ENCODE results near the gene GPX3. TPM values are rescaled to one million over a fixed set of nuclear protein-coding genes. Genes with fewer than 3 reads are reported as not detected.

GPX3 gene
- total and polyA plus RNA-seq, 2 of the 13 experiments (the other 11 are each of a cell fraction or from before 2014, with no cell fraction given): 33.8 to 1,892 TPM

GRCh38 chr5:151042453-151043093 is 22.2 kb downstream of the GPX3 start:
- WGBS (ENCODE audit: low lambda C conversion rate): 96% methylated on average over 11 of the region's 12 CpGs
- ATAC-seq (no peak), FAIRE-seq (no peak), DNase-seq (ENCODE audit: low spot score) (no peak)
- peaks cover 35 to 83% of the 10 kb centered on the region in 2 experiments for H3K36me3 ChIP-seq (replicated peaks in 1 of 2; ENCODE audit: control insufficient read depth in 1 of 2, insufficient read depth in 2 of 2, low read length in 2 of 2)
- BruUV-seq (replicated peaks): no TSS peak
- intact Hi-C loops (cut with micrococcal nuclease; ENCODE audit: unreplicated experiment) (no loop called here), in situ Hi-C loops (cut with HindIII; ENCODE audit: extremely low pct_ligation_motif_present, low pct_unique_long_range_greater_than_20kb) (loop anchor here (10.0 kb wide), 1 partner anchor 202 kb away; no protein-coding TSS in a partner anchor)
- no peaks in the 10 kb centered on the region for H3K79me2 ChIP-seq (ENCODE audit: insufficient read depth, low read length)
- H3K27ac ChIP-seq (ENCODE audit: extremely low read length, insufficient read depth, low read length): no peak overlapping the region
- no peak overlapping the region for H3K4me3 ChIP-seq (replicated peaks in 1 of 3; ENCODE audit: insufficient read depth in 1 of 3, low read depth in 2 of 3, low read length in 3 of 3)
- H3K4me2 ChIP-seq (ENCODE audit: low read depth, low read length): no peak overlapping the region
- H2AFZ ChIP-seq (ENCODE audit: low read length): no peak overlapping the region
- H4K20me1 ChIP-seq (ENCODE audit: insufficient read depth, low read length): no peaks in the 10 kb centered on the region
- TF ChIP-seq IRX3 (CRISPR knock-in tag; IDR thresholded peaks at IDR 0.05; ENCODE audit: borderline replicate concordance, low read depth): no peak
- no peak for TF ChIP-seq ZNF580 (CRISPR knock-in tag; IDR thresholded peaks at IDR 0.05; ENCODE audit: borderline replicate concordance, low read depth)
- TF ChIP-seq NFAT5 (CRISPR knock-in tag; IDR thresholded peaks at IDR 0.05): no peak
- TF ChIP-seq SOX6 (IDR thresholded peaks at IDR 0.05): no peak
- TF ChIP-seq SOX6 (CRISPR knock-in tag; IDR thresholded peaks at IDR 0.05): no peak
- no peak for TF ChIP-seq ZFP41 (CRISPR knock-in tag; IDR thresholded peaks at IDR 0.05; ENCODE audit: borderline replicate concordance)
- no peak for TF ChIP-seq ZNF3 (CRISPR knock-in tag; IDR thresholded peaks at IDR 0.05)
- TF ChIP-seq TFE3 (CRISPR knock-in tag; IDR thresholded peaks at IDR 0.05): no peak
- no peak for TF ChIP-seq HNRNPK (IDR thresholded peaks at IDR 0.05; ENCODE audit: low read depth, low read length, poor library complexity, severe bottlenecking)
- no peak for TF ChIP-seq ZNF713 (CRISPR knock-in tag; IDR thresholded peaks at IDR 0.05)
- TF ChIP-seq CERS6 (CRISPR knock-in tag; IDR thresholded peaks at IDR 0.05): no peak
- TF ChIP-seq ZNF512 (CRISPR knock-in tag; IDR thresholded peaks at IDR 0.05): no peak
- ChIA-PET POLR2A (no interaction called here), CTCF (ENCODE audit: low intra/inter-chr PET ratio, low total read pairs) (no interaction called here)
- H3K4me1 ChIP-seq (ENCODE audit: insufficient read depth, low read length): peaks cover 37% of the 10 kb centered on the region
- H3K9me3 ChIP-seq (ENCODE audit: low read length): no peaks in the 10 kb centered on the region
- no peak overlapping the region for H3K9ac ChIP-seq (ENCODE audit: insufficient read depth, low read depth, low read length)
- H3K27me3 ChIP-seq (ENCODE audit: control insufficient read depth in 1 of 2, insufficient read depth in 2 of 2, low read length in 2 of 2): no peaks in the 10 kb centered on the region
